ENCODE measurements around the gene ABHD17A.

The ABHD17A gene

DNA sequence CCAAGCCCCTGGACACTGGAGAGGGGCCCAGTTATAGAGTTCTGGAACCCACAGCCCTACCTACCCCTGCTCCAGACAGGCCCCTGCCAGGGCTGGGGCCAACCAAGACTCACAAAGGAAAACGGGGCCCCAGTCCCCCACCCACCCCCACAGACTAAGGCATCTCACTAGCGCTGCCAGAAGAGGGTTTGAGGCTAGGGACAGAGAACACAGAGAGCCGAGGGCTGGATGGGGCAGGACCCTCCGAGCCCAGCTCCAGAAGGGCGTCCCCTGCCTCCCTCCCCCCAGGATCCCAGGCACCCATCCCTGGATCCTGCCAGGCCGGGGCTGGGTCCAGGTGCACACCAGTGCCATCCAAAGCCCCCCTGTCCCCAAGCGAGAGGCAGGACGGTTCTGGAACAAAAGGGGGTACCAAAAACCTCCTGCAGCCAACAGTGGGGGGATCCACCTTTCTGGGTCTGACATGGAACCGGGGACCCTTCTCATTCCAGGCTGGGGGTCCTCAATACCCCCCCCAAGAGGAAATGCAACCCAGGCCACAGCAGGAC, 32.6 kb downstream of the ABHD17A start:
- no peak for DNase-seq (ENCODE audit: low read depth)

- DNase-seq (ENCODE audit: low read depth): no peak
Measured at GRCh38 chr19:1851654-1852580, 33.4 kb downstream of the ABHD17A start.

- DNase-seq (ENCODE audit: low read depth): no peak
Measured at GRCh38 chr19:1850809-1851653, 34.3 kb downstream of the ABHD17A start.

GRCh38 chr19:1849886-1850398, 35.4 kb downstream of the ABHD17A start:
- no peak for DNase-seq (ENCODE audit: low read depth)

- DNase-seq (ENCODE audit: low read depth): no peak
Measured at GRCh38 chr19:1849132-1849474, 36.2 kb downstream of the ABHD17A start.

GRCh38 chr19:1848399-1849131, 36.7 kb downstream of the ABHD17A start, which contains the start of gene REXO1:
Gene REXO1 (minus strand): TSS chr19:1848483. CDS start chr19:1848358, 125 bp downstream.
- DNase-seq (ENCODE audit: low read depth): no peak

GRCh38 chr19:1847684-1848398, 37.5 kb downstream of the ABHD17A start:
- DNase-seq (ENCODE audit: low read depth): no peak

- no peak for DNase-seq (ENCODE audit: low read depth)
Measured at GRCh38 chr19:1847348-1847683, 38.0 kb downstream of the ABHD17A start.

DNA sequence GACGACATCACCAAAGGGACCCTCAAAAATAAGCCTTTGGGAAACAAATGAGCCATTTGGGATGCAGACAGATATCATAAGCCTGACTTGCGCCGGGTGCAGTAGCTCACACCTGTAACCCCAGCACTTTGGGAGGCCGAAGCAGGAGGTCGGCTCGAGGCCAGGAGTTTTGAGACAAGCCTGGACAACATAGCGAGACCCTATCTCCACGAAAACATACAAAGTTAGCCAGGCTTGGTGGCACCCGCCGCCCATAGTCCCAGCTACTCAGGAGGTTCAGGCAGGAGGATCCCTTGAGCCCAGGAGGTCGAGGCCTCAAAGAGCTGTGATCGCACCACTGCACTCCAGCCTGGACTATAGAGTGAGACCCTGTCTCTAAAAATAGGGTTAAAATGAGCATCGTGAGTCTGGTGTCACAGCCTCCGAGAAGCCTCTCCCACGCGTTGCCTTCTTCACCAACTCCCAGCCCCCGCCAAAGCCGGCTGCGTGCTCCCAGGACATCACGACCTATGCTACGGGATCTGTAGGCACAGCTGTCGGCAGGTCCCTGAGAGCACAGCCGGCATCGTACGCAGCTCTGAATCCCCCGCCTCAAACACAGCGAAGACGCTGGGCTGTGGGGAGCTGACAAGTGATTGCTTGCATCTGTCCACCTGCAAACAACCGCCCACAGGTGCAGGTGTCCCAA, 38.6 kb downstream of the ABHD17A start:
- no peak for DNase-seq (ENCODE audit: low read depth)

GRCh38 chr19:1845642-1846041, 39.7 kb downstream of the ABHD17A start:
- no peak for DNase-seq (ENCODE audit: low read depth)

GRCh38 chr19:1845125-1845515, 40.2 kb downstream of the ABHD17A start:
- DNase-seq (ENCODE audit: low read depth): no peak

DNA sequence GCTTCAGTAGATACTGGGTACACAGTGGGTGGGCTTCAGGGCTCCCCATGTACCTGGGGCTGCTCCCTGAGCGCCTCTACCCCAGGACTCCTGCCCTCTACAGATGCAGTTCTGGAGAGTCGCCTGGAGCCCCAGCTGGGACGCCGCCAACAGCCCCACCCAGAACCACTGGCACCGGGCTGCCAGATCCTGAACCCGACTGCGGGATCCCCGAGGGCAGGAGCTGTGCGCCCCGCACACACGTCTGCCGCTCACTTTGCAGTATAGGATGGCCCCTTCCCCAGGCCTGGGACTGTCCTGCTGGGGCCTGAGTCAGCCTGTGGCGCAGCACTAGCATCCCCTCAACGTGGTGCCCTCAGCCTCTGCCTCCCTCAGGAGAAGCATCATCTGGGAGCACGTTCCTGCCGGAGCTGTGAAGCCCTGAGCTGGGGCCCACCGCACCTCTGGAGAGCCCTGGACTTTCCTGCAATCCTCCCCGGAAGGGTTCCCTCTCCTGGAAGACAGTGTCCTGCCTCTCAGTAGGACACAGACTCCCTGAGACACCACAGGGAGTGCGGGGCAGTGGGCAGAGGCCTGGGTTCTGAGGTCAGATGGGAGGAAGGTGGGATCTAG, 40.7 kb downstream of the ABHD17A start:
- DNase-seq (ENCODE audit: low read depth): no peak

- no peak for DNase-seq (ENCODE audit: low read depth)
Measured at GRCh38 chr19:1843646-1844394, 41.5 kb downstream of the ABHD17A start.

DNA sequence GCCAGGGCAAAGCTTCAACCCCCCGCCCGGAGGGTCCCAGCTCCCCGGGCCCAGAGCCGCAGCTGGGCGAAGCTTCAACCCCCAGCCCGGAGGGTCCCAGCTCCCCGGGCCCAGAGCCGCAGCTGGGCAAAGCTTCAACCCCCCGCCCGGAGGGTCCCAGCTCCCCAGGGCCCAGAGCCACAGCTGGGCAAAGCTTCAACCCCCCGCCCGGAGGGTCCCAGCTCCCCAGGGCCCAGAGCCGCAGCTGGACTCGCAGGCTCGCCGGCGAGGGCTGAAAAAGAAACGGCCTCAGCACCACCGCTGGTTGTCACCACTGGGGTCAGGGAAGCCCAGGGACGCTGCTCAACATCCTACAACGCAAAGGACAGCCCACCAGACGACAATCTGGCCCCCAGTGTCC, 42.2 kb downstream of the ABHD17A start:
- DNase-seq (ENCODE audit: low read depth): no peak

DNA sequence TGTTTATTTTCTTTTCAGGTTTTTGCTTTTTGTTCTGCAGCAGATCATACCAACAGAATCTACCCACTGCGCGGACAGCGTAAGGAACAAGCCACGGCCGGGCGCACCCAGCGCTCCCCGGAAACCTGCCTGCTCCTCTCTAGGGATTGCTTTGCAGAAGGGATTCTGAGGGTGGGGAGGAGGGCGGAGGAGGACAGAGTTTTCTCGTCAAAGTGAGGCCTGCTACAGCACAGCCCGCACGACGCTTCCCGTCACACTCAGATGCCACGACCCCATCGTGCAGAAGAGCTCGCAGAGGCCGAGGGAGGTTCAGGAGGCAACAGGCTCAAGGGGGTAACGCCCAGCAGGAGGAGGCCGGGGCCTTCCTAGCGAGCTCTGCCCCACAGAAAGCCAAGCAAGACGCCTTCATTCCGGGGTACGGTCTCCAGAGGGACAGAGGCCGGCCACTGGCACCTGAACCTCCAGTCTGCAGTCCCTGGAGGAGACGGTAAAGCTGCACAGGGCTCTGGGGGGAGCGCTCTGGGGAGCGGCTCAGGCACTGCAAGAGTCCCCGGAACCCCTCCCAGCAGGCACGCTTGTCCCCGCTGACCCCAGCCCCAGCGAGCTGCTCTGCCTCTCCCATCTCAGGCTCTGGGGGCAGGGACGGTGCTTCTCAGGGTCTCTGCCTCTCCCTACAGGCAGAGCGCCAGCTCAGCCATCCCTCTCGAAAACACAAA, 43.9 kb downstream of the ABHD17A start:
- no peak for DNase-seq (ENCODE audit: low read depth)

DNA sequence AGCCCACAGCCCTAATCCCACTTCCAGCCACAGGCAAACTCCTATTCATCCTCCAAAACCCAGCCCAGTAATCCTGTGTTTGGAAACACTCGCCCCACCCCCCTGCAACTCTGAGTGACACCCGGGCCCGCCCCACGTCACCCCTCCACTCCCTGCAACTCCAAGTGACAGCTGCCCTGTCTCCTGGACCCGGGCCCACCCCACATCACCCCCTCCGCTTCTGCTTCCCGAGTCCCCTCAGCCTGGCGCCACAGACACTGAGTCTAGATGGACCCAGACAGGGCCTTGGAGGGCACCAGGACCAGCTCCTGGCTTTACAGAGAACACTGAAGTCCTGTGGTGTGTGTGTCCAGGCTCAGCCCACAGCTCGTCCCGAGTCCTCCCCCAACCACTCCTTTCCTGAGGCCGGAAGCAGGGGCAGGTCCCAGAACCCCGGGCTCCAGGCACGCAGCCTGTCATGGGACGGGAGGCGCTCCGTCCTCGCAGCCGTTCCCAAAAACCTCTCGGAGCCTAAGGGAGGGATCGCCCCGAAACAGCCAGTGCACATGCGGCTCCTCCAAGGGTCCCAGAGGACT, 44.7 kb downstream of the ABHD17A start:
- no peak for DNase-seq (ENCODE audit: low read depth)

- DNase-seq (ENCODE audit: low read depth): no peak
Measured at GRCh38 chr19:1839658-1840540, 45.4 kb downstream of the ABHD17A start.

Data from GM04503 (cell line).